Keratinocyte (primary cell): ENCODE measurements around the gene FAM50B. TPM values are rescaled to one million over a fixed set of nuclear protein-coding genes. Genes with fewer than 3 reads are reported as not detected.

Source experiments
- DNase-seq: peaks from one replicate; pipeline ENCODE4 v3.0.0-alpha.2; 2011; ENCODE audit warnings: low read depth, missing footprints, low spot score
- FAIRE-seq: peaks from 2 replicates; lab custom pipeline; 2011; peaks lifted over from hg19 to GRCh38; lab: Jason Lieb, UNC
- H2AFZ ChIP-seq: 2 replicates; pipeline ENCODE4 v1.6.0; 2012; ENCODE audit warnings: low read length, control low read depth, inconsistent platforms; ENCODE audit not compliant: control insufficient read depth
- H3K27ac ChIP-seq: 2 replicates; pipeline ENCODE4 v1.5.1; 2011; ENCODE audit warnings: low read length; ENCODE audit not compliant: control insufficient read depth, insufficient read depth
- H3K27me3 ChIP-seq: 3 replicates; pipeline ENCODE4 v1.6.0; 2011; ENCODE audit warnings: low read length; ENCODE audit not compliant: control insufficient read depth, insufficient read depth; ENCODE audit errors: extremely low read depth
- H3K36me3 ChIP-seq, 2 experiments: 2 replicates in 1 of 2; 3 replicates in 1 of 2; pipeline ENCODE4 v1.5.1; 2011; ENCODE audit warnings: low read length in 2 of 2, mild to moderate bottlenecking in 1 of 2; ENCODE audit not compliant: control insufficient read depth in 2 of 2, insufficient read depth in 2 of 2; ENCODE audit errors: extremely low read depth in 1 of 2
- H3K4me1 ChIP-seq: 3 replicates; pipeline ENCODE4 v1.5.1; 2011; ENCODE audit warnings: low read length; ENCODE audit not compliant: control insufficient read depth, insufficient read depth; ENCODE audit errors: extremely low read depth
- H3K4me2 ChIP-seq: 3 replicates; pipeline ENCODE4 v1.6.0; 2011; ENCODE audit warnings: low read depth, low read length; ENCODE audit not compliant: control insufficient read depth, insufficient read depth; ENCODE audit errors: extremely low read depth
- H3K4me3 ChIP-seq, 3 experiments: fragments of 200-600 bp in 1 of 3; sonication (generic) in 1 of 3; 2 replicates in 2 of 3; 3 replicates in 1 of 3; pipeline ENCODE4 v1.5.1; 2011 to 2016; ENCODE audit warnings: low read length in 3 of 3, mild to moderate bottlenecking in 3 of 3, control low read depth in 2 of 3, inconsistent platforms in 1 of 3, low read depth in 1 of 3, mixed read lengths in 1 of 3, mixed run types in 1 of 3, moderate library complexity in 1 of 3; ENCODE audit not compliant: control insufficient read depth in 2 of 3, insufficient read depth in 2 of 3; ENCODE audit errors: extremely low read depth in 1 of 3
- H3K79me2 ChIP-seq: 2 replicates; pipeline ENCODE4 v1.6.0; 2012; ENCODE audit warnings: low read length; ENCODE audit not compliant: control insufficient read depth, insufficient read depth
- H3K9ac ChIP-seq: 3 replicates; pipeline ENCODE4 v1.6.0; 2011; ENCODE audit warnings: low read length; ENCODE audit not compliant: control insufficient read depth, insufficient read depth; ENCODE audit errors: extremely low read depth
- H3K9me1 ChIP-seq: 3 replicates; pipeline ENCODE4 v1.6.0; 2011; ENCODE audit warnings: low read length; ENCODE audit not compliant: control insufficient read depth, insufficient read depth; ENCODE audit errors: extremely low read depth
- H3K9me3 ChIP-seq: 2 replicates; pipeline ENCODE4 v1.5.1; 2012; ENCODE audit warnings: low read depth, low read length; ENCODE audit not compliant: control insufficient read depth
- H4K20me1 ChIP-seq: 3 replicates; pipeline ENCODE4 v1.6.0; 2011; ENCODE audit warnings: low read length; ENCODE audit not compliant: control insufficient read depth, insufficient read depth; ENCODE audit errors: extremely low read depth
- EZH2 ChIP-seq: IDR thresholded peaks from one replicate; pipeline ENCODE4 v1.6.1; 2012; ENCODE audit warnings: inconsistent platforms, mild to moderate bottlenecking, low read length, moderate library complexity
- dilution Hi-C: fragments of 300-500 bp; cut with MboI; formaldehyde crosslinking; loops from one replicate; pipeline ENCODE4 v1.7.0; 2020; ENCODE audit warnings: low sequenced_read_pairs; ENCODE audit not compliant: extremely low pct_ligation_motif_present
- polyA plus RNA-seq, 5 experiments: library from polyadenylated mRNA; depleted of rRNA in 3 of 5; stranded (reverse) in 3 of 5; stranded (forward) in 1 of 5; unstranded in 1 of 5; fragments of >200 nt; gene quantifications; 1 replicate in 1 of 5; 2 replicates in 3 of 5; 3 replicates in 1 of 5; pipeline versions ENCODE4 v1.2.1 to v1.2.3, GENCODE V29; 2011 to 2012; ENCODE audit warnings: missing spikeins in 2 of 5, low read depth in 1 of 5, low replicate concordance in 1 of 5
- TF ChIP-seq, protein P1 (sequence below), 3 experiments: IDR thresholded peaks in 1 of 3; conservative IDR thresholded peaks in 1 of 3; optimal IDR thresholded peaks in 1 of 3; 2 replicates in 2 of 3; 3 replicates in 1 of 3; pipeline versions ENCODE3 to v1.5.1; 2011; ENCODE audit warnings: low read length in 3 of 3, mild to moderate bottlenecking in 3 of 3, moderate library complexity in 2 of 3, control low read depth in 1 of 3, inconsistent platforms in 1 of 3; ENCODE audit not compliant: insufficient read depth in 2 of 3; ENCODE audit errors: extremely low read depth in 1 of 3

Gene FAM50B
- polyA plus RNA-seq, 1 donor (not counting 4 experiments of a cell fraction or from before 2014, with no cell fraction given) = 4.0 TPM

DNA sequence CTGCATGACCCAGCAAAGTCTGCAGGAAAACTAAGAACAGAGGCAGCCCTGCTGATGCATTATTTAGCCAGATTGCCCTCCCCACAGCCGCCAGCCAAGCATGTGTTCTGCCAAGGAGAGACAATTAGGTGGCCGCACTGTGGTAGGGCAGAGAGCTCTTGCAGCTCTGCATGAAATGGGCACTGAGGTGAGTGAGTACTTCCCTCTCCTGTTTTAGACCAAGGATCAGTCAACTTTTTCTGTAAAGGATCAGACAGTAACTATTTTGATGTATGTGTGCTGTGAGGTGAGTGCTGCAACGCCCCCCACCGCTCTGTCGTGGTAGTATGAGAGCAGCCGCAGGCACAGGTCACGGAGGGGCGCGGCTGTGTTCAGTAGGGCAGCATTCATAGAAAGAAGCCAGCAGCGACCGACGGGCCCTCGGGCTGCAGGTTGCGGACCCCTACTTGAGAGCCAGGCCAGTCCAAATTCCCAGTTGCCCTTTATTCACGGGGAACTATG, 23.8 kb upstream of the FAM50B start:
- peak overlapping the region in 1 of 3 experiments; percentile 10 for H3K4me3 ChIP-seq
- TF ChIP-seq, protein P1, sequence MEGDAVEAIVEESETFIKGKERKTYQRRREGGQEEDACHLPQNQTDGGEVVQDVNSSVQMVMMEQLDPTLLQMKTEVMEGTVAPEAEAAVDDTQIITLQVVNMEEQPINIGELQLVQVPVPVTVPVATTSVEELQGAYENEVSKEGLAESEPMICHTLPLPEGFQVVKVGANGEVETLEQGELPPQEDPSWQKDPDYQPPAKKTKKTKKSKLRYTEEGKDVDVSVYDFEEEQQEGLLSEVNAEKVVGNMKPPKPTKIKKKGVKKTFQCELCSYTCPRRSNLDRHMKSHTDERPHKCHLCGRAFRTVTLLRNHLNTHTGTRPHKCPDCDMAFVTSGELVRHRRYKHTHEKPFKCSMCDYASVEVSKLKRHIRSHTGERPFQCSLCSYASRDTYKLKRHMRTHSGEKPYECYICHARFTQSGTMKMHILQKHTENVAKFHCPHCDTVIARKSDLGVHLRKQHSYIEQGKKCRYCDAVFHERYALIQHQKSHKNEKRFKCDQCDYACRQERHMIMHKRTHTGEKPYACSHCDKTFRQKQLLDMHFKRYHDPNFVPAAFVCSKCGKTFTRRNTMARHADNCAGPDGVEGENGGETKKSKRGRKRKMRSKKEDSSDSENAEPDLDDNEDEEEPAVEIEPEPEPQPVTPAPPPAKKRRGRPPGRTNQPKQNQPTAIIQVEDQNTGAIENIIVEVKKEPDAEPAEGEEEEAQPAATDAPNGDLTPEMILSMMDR (optimal IDR thresholded peaks at IDR 0.05 in 1 of 3, IDR thresholded peaks at IDR 0.05 in 1 of 3, conservative IDR thresholded peaks at IDR 0.05 in 1 of 3; ENCODE audit: extremely low read depth in 1 of 3, insufficient read depth in 2 of 3, low read length in 3 of 3) = peak; percentile 61 to 91 (median 69)
- TF ChIP-seq EZH2 = no peak
- no peak for DNase-seq
- H3K36me3 ChIP-seq = no peaks in the 10 kb centered on the region
- FAIRE-seq = peak; percentile 29
- H3K9me3 ChIP-seq = no peaks in the 10 kb centered on the region
- no peaks in the 10 kb centered on the region for H3K9me1 ChIP-seq
- no peaks in the 10 kb centered on the region for H3K27me3 ChIP-seq
- H3K79me2 ChIP-seq = no peaks in the 10 kb centered on the region
- peak overlapping the region; percentile 62 for H3K9ac ChIP-seq
- dilution Hi-C loops = no loop called here
- peak overlapping the region; percentile 77 for H3K4me2 ChIP-seq
- peaks cover 51% of the 10 kb centered on the region for H3K4me1 ChIP-seq
- no peaks in the 10 kb centered on the region for H4K20me1 ChIP-seq
- H2AFZ ChIP-seq = peak overlapping the region; percentile 36
- peak overlapping the region; percentile 85 for H3K27ac ChIP-seq

- dilution Hi-C loops = no loop called here
- FAIRE-seq = peak; percentile 87
- H3K9me3 ChIP-seq = no peaks in the 10 kb centered on the region
- peak overlapping the region; percentile 55 for H2AFZ ChIP-seq
- H3K27ac ChIP-seq = peak overlapping the region; percentile 85
- H3K27me3 ChIP-seq = no peaks in the 10 kb centered on the region
- no peaks in the 10 kb centered on the region for H4K20me1 ChIP-seq
- H3K36me3 ChIP-seq = no peaks in the 10 kb centered on the region
- TF ChIP-seq, protein P1 (optimal IDR thresholded peaks at IDR 0.05 in 1 of 3, IDR thresholded peaks at IDR 0.05 in 1 of 3, conservative IDR thresholded peaks at IDR 0.05 in 1 of 3; ENCODE audit: extremely low read depth in 1 of 3, insufficient read depth in 2 of 3, low read length in 3 of 3) = no peak
- no peak for TF ChIP-seq EZH2
- H3K4me2 ChIP-seq = peak overlapping the region; percentile 77
- H3K79me2 ChIP-seq = no peaks in the 10 kb centered on the region
- H3K4me3 ChIP-seq = peak overlapping the region in 2 of 3 experiments; percentile 10 to 28
- H3K9me1 ChIP-seq = no peaks in the 10 kb centered on the region
- DNase-seq = peak; percentile 79
- peaks cover 57% of the 10 kb centered on the region for H3K4me1 ChIP-seq
- peak overlapping the region; percentile 62 for H3K9ac ChIP-seq
Observed at GRCh38 chr6:3825851-3826581, 23.2 kb upstream of the FAM50B start.
